Endothelial cell (in vitro differentiated cells): ENCODE measurements around the gene CEP128. TPM values are rescaled to one million over a fixed set of nuclear protein-coding genes. Genes with fewer than 3 reads are reported as not detected.

Experiments used
- DNase-seq: peaks from one replicate; pipeline ENCODE4 v3.0.0; 2021; ENCODE audit warnings: low spot score
- H3K27ac Mint-ChIP-seq: one replicate; pipeline ENCODE4 v1.8.0; 2021; ENCODE audit warnings: mixed read lengths, inconsistent platforms; ENCODE audit not compliant: unreplicated experiment
- H3K27me3 Mint-ChIP-seq: one replicate; pipeline ENCODE4 v1.8.0; 2021; ENCODE audit warnings: mild to moderate bottlenecking, moderate library complexity, mixed read lengths, inconsistent platforms; ENCODE audit not compliant: unreplicated experiment
- H3K36me3 Mint-ChIP-seq: one replicate; pipeline ENCODE4 v1.8.0; 2021; ENCODE audit warnings: mild to moderate bottlenecking, low read depth, mixed read lengths, inconsistent platforms; ENCODE audit not compliant: unreplicated experiment
- H3K4me1 Mint-ChIP-seq: one replicate; pipeline ENCODE4 v1.8.0; 2021; ENCODE audit warnings: mild to moderate bottlenecking, mixed read lengths, inconsistent platforms; ENCODE audit not compliant: unreplicated experiment
- H3K4me3 Mint-ChIP-seq: one replicate; pipeline ENCODE4 v1.8.0; 2021; ENCODE audit warnings: mild to moderate bottlenecking, mixed read lengths, inconsistent platforms; ENCODE audit not compliant: unreplicated experiment
- H3K9me3 Mint-ChIP-seq: one replicate; pipeline ENCODE4 v1.8.0; 2021; ENCODE audit warnings: mixed read lengths, inconsistent platforms; ENCODE audit not compliant: unreplicated experiment
- total RNA-seq: library from RNA; stranded (reverse); fragmentation: NEBNext Ultra II Directional; extraction: Animal tissue kit (Norgen Biotek cat#: 25700); gene quantifications from one replicate; pipeline ENCODE4 v1.2.1, GENCODE V29; 2021; ENCODE audit not compliant: unreplicated experiment
- TF ChIP-seq, protein P1 (sequence below): fragments of 200-600 bp; sonication (generic); IDR thresholded peaks from one replicate; pipeline ENCODE4 v1.5.0; 2021; ENCODE audit warnings: antibody characterized with exemption; ENCODE audit not compliant: unreplicated experiment

CEP128 gene
- total RNA-seq, 1 donor from 2014 or later: 10.4 TPM

DNA sequence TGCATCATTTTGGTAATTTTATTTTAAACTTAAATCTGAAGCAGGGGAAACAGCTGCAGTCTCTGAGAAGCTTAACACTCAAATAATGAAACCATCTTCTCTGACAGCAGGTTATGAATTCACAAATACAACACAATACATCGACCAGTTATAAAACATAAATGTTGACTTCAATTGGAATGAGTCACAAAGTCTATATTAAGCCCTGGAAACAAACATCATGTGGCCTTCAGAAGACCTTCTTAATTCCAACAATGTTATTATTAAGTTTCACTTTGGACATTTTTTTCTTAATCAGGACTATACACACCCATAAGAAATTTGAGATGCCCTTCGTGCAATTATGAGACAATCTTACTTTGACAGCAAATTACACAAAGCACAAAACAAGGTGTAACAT, 68.9 kb downstream of the CEP128 start:
- Mint-ChIP-seq H3K27ac (no peak overlapping the region), H3K4me3 (no peak overlapping the region), H3K4me1 (no peaks in the 10 kb centered on the region), H3K27me3 (no peaks in the 10 kb centered on the region), H3K36me3 (no peaks in the 10 kb centered on the region), H3K9me3 (no peaks in the 10 kb centered on the region)
- TF ChIP-seq, protein P1, sequence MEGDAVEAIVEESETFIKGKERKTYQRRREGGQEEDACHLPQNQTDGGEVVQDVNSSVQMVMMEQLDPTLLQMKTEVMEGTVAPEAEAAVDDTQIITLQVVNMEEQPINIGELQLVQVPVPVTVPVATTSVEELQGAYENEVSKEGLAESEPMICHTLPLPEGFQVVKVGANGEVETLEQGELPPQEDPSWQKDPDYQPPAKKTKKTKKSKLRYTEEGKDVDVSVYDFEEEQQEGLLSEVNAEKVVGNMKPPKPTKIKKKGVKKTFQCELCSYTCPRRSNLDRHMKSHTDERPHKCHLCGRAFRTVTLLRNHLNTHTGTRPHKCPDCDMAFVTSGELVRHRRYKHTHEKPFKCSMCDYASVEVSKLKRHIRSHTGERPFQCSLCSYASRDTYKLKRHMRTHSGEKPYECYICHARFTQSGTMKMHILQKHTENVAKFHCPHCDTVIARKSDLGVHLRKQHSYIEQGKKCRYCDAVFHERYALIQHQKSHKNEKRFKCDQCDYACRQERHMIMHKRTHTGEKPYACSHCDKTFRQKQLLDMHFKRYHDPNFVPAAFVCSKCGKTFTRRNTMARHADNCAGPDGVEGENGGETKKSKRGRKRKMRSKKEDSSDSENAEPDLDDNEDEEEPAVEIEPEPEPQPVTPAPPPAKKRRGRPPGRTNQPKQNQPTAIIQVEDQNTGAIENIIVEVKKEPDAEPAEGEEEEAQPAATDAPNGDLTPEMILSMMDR: no peak
- DNase-seq: no peak

DNA sequence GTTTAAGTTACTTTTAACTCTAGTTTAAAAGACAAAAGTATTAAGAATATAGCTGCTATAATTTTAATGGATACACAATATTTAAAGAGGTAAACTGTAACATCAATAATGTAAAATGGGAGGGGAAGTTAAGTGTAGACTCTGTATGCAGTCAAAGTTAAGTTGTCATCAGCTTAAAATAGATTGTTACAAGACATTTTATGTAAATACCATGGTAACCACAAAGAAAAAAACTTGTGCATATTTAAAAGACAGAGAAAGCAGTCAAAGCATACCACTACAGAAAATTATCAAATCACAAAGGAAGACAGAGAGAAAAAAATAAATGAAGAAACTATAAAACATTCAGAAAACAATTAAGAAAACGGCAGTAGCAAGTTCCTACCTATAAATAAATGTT, 73.3 kb downstream of the CEP128 start:
- Mint-ChIP-seq H3K9me3 (no peaks in the 10 kb centered on the region), H3K4me3 (no peak overlapping the region), H3K4me1 (no peaks in the 10 kb centered on the region), H3K27ac (no peak overlapping the region), H3K36me3 (no peaks in the 10 kb centered on the region), H3K27me3 (no peaks in the 10 kb centered on the region)
- TF ChIP-seq, protein P1: no peak
- no peak for DNase-seq

DNA sequence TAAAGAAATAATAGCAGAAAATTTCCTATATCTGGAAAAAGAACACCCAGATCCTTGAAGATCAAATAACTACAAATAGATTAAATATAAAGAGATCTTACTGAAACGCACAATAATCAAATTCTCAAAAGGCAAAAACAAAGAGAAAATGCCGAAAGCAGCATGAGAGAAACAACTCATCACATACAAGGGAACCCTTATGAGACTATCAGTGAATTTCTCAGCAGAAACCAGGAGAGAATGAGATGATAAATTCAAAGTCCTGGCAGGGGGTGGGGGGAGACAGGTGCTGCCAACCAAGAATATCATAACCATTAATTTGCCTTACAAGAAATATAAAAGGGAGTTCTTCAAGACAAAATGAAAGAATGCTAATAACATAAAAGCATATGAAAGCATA, 73.7 kb downstream of the CEP128 start:
- Mint-ChIP-seq H3K9me3 (no peaks in the 10 kb centered on the region), H3K36me3 (no peaks in the 10 kb centered on the region), H3K27me3 (no peaks in the 10 kb centered on the region), H3K4me1 (no peaks in the 10 kb centered on the region), H3K27ac (no peak overlapping the region), H3K4me3 (no peak overlapping the region)
- TF ChIP-seq, protein P1: no peak
- no peak for DNase-seq

DNA sequence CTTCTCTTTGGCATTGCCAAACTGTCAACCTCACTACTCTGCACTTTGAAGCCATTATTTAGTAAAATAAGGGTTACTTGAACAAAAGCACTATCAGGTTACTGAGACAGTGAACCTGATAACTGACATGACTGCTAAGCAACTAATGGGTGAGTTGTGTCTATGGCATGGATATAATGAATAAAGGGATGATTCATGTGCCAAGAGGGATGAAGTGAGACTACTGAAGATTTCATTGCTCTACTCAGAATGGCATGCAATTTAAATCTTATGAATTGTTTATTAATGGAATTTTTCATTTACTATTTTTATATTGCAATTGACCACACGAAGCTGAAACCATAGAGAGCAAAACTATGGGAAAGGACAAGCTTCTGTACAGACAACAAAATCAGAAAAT, 74.4 kb downstream of the CEP128 start:
- H3K4me1 Mint-ChIP-seq: no peaks in the 10 kb centered on the region
- H3K36me3 Mint-ChIP-seq: no peaks in the 10 kb centered on the region
- no peaks in the 10 kb centered on the region for H3K27me3 Mint-ChIP-seq
- DNase-seq: no peak
- TF ChIP-seq, protein P1: no peak
- H3K4me3 Mint-ChIP-seq: no peak overlapping the region
- H3K27ac Mint-ChIP-seq: no peak overlapping the region
- H3K9me3 Mint-ChIP-seq: no peaks in the 10 kb centered on the region

DNA sequence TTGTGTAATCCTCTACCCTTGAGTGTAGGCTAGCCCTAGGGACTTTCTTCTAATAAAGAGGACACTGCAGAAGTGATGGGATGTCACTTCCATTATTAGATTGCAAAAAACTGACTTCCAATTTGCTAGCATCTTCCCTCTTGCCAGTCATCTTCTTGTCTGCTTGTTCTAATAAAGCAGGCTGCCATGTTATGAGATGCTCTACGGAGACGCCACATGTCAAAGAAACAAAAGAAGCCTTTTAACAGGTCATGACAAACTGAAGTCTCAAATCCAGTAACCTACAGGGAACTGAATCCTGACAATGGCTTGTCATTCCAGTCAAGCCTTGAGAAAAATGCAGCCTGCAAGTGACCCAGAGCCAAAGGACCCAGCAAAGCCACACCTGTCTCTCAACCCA, 76.0 kb downstream of the CEP128 start:
- H3K9me3 Mint-ChIP-seq: no peaks in the 10 kb centered on the region
- H3K27me3 Mint-ChIP-seq: no peaks in the 10 kb centered on the region
- H3K36me3 Mint-ChIP-seq: no peaks in the 10 kb centered on the region
- DNase-seq: no peak
- no peak overlapping the region for H3K27ac Mint-ChIP-seq
- no peaks in the 10 kb centered on the region for H3K4me1 Mint-ChIP-seq
- H3K4me3 Mint-ChIP-seq: no peak overlapping the region
- TF ChIP-seq, protein P1: no peak
